ENCODE measurements around the gene M1AP. TPM values are rescaled to one million over a fixed set of nuclear protein-coding genes. Genes with fewer than 3 reads are reported as not detected.
A peak's percentile ranks its signal among the peaks of the same experiment; 100 is the strongest.

The M1AP gene
- total RNA-seq, 1 experiment from 2014 or later, result 7.6 TPM

- Histone ChIP-seq H3K9me3 (ENCODE audit: control insufficient read depth, low read depth, low read length) (no peaks in the 10 kb centered on the region), H2BK15ac (ENCODE audit: low read depth, low read length) (no peak overlapping the region), H4K91ac (ENCODE audit: insufficient read length, low read depth, low read length) (no peak overlapping the region), H2AK5ac (ENCODE audit: insufficient read length, low read length) (no peak overlapping the region), H3K18ac (ENCODE audit: insufficient read length, low read depth, low read length) (peak overlapping the region; percentile 10), H4K5ac (ENCODE audit: insufficient read length, low read depth, low read length) (no peak overlapping the region), H4K20me1 (ENCODE audit: control insufficient read depth, insufficient read depth, insufficient read length) (no peaks in the 10 kb centered on the region), H3K79me1 (ENCODE audit: insufficient read depth, low read depth, low read length, poor library complexity, severe bottlenecking) (no peaks in the 10 kb centered on the region), H3K27me3 (ENCODE audit: insufficient read depth, low read length) (no peaks in the 10 kb centered on the region; the same call in 1 of the 2 replicates), H2BK120ac (ENCODE audit: low read depth, low read length, poor library complexity, severe bottlenecking) (no peak overlapping the region), H2AFZ (ENCODE audit: low read length) (no peak overlapping the region), H4K8ac (replicated peaks; ENCODE audit: insufficient read length, low read depth, low read length) (no peak overlapping the region), H3K4me1 (ENCODE audit: insufficient read depth, low read length) (0 out of 2 replicates have a peak, but pooled peaks cover 2% of the 10 kb centered on the region), H3K14ac (ENCODE audit: insufficient read depth, low read length) (peak overlapping the region; percentile 61), H2BK20ac (ENCODE audit: low read depth, low read length, poor library complexity, severe bottlenecking) (no peak overlapping the region), H3K4me2 (ENCODE audit: insufficient read depth, insufficient read length, low read length) (peak overlapping the region; percentile 63), H3K4ac (ENCODE audit: low read depth, low read length) (no peak overlapping the region), H3K23me2 (ENCODE audit: insufficient read length, low read depth, low read length, poor library complexity, severe bottlenecking) (peaks cover 20% of the 10 kb centered on the region), H3K56ac (ENCODE audit: insufficient read length, low read depth, low read length) (no peak overlapping the region), H3K9ac (ENCODE audit: extremely low read depth, insufficient read length, low read length) (peak overlapping the region; percentile 32), H3K23ac (ENCODE audit: insufficient read length, low read depth, low read length) (no peak overlapping the region), H3T11ph (ENCODE audit: low read length) (no peak overlapping the region), H3K27ac (ENCODE audit: insufficient read length, low read depth, low read length) (no peak overlapping the region), H2BK5ac (ENCODE audit: insufficient read length, low read length) (no peak overlapping the region), H3K79me2 (ENCODE audit: insufficient read depth, low read length) (no peaks in the 10 kb centered on the region), H2BK12ac (ENCODE audit: insufficient read length, low read depth, low read length) (no peak overlapping the region)
- H3K36me3 Mint-ChIP-seq (ENCODE audit: insufficient read depth in 1 of 3, low read depth in 3 of 3), result peaks cover 0 to 23% (median 15%) of the 10 kb centered on the region in 3 experiments; a peak in 6 of 7 replicates
- peak overlapping the region in 1 of 3 experiments; percentile 94; a peak in 2 of 7 replicates for H3K27ac Mint-ChIP-seq
- no peaks in the 10 kb centered on the region for H3K9me3 Mint-ChIP-seq
- no peak for TF ChIP-seq CTCF (conservative IDR thresholded peaks at IDR 0.05)
- peak overlapping the region; percentile 92 to 93 for H3K4me3 Mint-ChIP-seq
- peaks cover 20 to 24% of the 10 kb centered on the region in 2 experiments for H3K4me1 Mint-ChIP-seq
- DNase-seq, result peak; percentile 61
- WGBS (ENCODE audit: extremely low coverage, insufficient read length, low lambda C conversion rate), result no CpG with 5 or more reads among the region's 58 CpGs
- peaks cover 51% of the 10 kb centered on the region for H3K27me3 Mint-ChIP-seq (ENCODE audit: low read depth)
Observed at GRCh38 chr2:74554820-74555531, 93.2 kb downstream of the M1AP start.
